ENCODE results near the gene CCDC3. TPM values are rescaled to one million over a fixed set of nuclear protein-coding genes. Genes with fewer than 3 reads are reported as not detected.

The CCDC3 gene
- polyA plus RNA-seq, 1 of the 3 experiments (the other 2 are of a cell fraction), result 0.02 TPM

DNA sequence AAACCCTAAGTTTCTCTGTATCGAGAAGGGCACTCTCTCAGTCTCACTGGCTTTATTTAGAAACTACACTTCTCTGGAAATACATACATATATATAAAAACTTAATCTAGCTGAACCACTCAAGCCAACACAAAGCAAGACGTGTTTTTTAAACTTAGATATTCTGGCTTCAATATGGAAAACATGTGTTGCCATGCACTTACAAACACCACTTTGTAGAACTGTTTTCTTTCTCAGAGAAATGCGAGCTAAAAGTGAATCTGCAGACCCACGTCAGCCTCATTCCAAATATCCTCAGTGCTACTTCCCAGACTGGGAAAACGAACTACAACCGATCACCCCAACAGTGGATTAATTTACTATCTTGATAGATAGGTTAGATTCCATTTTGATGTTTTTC is 1.7 kb downstream of the CCDC3 start (continued):
- no peak for TF ChIP-seq SMC3 (IDR thresholded peaks at IDR 0.05; ENCODE audit: low read depth, low read length)

DNA sequence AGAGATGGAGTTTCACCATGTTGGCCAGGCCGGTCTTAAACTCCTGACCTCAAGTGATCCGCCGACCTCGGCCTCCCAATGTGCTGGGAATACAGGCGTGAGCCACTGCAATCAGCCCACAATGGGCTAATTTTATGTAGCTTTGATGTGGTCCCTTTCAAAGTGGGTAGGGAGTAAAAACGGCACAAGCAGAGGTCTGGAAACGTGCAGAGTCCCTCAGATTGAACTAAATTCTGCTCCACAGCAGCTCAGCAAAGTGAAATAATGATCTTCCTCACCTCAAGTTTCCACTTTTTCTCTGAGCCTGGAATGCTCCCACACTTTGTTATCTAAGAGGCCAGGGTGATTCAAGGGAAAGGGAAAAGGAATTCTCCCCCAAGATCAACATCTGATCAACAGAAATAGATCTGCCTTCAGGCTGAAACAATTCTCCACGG is 6.1 kb downstream of the CCDC3 start:
- Histone ChIP-seq H3F3A (replicated peaks; ENCODE audit: insufficient read depth) (no peaks in the 10 kb centered on the region), H3K9me2 (no peaks in the 10 kb centered on the region), H3K27ac (ENCODE audit: low read depth in 2 of 2, low read length in 1 of 2) (no peak overlapping the region), H3K36me3 (replicated peaks in 1 of 2; ENCODE audit: control insufficient read depth in 1 of 2, insufficient read depth in 2 of 2, low read length in 1 of 2) (no peaks in the 10 kb centered on the region), H3K9me3 (no peaks in the 10 kb centered on the region), H4K20me1 (ENCODE audit: insufficient read depth) (no peaks in the 10 kb centered on the region), H3K79me2 (ENCODE audit: insufficient read depth) (no peaks in the 10 kb centered on the region), H3K9ac (no peak overlapping the region), H3K4me2 (no peak overlapping the region), H3K27me3 (ENCODE audit: insufficient read depth) (no peaks in the 10 kb centered on the region; the same call in 1 of the 2 replicates), H2AFZ (ENCODE audit: low read depth) (no peak overlapping the region), H3K4me1 (ENCODE audit: control insufficient read depth in 1 of 2, insufficient read depth in 2 of 2, low read depth in 1 of 2, low read length in 1 of 2) (no peaks in the 10 kb centered on the region), H3K4me3 (ENCODE audit: low read depth in 2 of 2, low read length in 1 of 2) (no peak overlapping the region)
- TF ChIP-seq, protein P1, sequence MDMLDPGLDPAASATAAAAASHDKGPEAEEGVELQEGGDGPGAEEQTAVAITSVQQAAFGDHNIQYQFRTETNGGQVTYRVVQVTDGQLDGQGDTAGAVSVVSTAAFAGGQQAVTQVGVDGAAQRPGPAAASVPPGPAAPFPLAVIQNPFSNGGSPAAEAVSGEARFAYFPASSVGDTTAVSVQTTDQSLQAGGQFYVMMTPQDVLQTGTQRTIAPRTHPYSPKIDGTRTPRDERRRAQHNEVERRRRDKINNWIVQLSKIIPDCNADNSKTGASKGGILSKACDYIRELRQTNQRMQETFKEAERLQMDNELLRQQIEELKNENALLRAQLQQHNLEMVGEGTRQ (IDR thresholded peaks at IDR 0.05; ENCODE audit: borderline replicate concordance, low read depth, low read length), result no peak
- TF ChIP-seq NFIC (IDR thresholded peaks at IDR 0.05; ENCODE audit: borderline replicate concordance) (no peak), TCF12 (IDR thresholded peaks at IDR 0.05) (no peak), YY1 (IDR thresholded peaks at IDR 0.05; ENCODE audit: low read depth) (no peak), TEAD4 (IDR thresholded peaks at IDR 0.05; ENCODE audit: borderline replicate concordance, insufficient read depth) (no peak), CHD2 (IDR thresholded peaks at IDR 0.05; ENCODE audit: low read length, partially characterized antibody) (no peak), MEF2A (IDR thresholded peaks at IDR 0.05; ENCODE audit: borderline replicate concordance, low read depth) (no peak), FOXJ3 (CRISPR knock-in tag; IDR thresholded peaks at IDR 0.05) (no peak), FOSL2 (IDR thresholded peaks at IDR 0.05; ENCODE audit: borderline replicate concordance, low read depth) (no peak), GABPA (IDR thresholded peaks at IDR 0.05; ENCODE audit: low read depth) (no peak), SIN3A (IDR thresholded peaks at IDR 0.05; ENCODE audit: borderline replicate concordance, low read depth, low read length) (no peak)
- TF ChIP-seq, protein P2, sequence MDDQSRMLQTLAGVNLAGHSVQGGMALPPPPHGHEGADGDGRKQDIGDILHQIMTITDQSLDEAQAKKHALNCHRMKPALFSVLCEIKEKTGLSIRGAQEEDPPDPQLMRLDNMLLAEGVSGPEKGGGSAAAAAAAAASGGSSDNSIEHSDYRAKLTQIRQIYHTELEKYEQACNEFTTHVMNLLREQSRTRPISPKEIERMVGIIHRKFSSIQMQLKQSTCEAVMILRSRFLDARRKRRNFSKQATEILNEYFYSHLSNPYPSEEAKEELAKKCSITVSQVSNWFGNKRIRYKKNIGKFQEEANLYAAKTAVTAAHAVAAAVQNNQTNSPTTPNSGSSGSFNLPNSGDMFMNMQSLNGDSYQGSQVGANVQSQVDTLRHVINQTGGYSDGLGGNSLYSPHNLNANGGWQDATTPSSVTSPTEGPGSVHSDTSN (IDR thresholded peaks at IDR 0.05), result no peak
- TF ChIP-seq, protein P3, sequence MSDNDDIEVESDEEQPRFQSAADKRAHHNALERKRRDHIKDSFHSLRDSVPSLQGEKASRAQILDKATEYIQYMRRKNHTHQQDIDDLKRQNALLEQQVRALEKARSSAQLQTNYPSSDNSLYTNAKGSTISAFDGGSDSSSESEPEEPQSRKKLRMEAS (IDR thresholded peaks at IDR 0.05; ENCODE audit: low read depth), result no peak
- TF ChIP-seq, protein P4, sequence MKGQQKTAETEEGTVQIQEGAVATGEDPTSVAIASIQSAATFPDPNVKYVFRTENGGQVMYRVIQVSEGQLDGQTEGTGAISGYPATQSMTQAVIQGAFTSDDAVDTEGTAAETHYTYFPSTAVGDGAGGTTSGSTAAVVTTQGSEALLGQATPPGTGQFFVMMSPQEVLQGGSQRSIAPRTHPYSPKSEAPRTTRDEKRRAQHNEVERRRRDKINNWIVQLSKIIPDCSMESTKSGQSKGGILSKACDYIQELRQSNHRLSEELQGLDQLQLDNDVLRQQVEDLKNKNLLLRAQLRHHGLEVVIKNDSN (IDR thresholded peaks at IDR 0.05; ENCODE audit: borderline replicate concordance, low read depth), result no peak
- TF ChIP-seq, protein P5, sequence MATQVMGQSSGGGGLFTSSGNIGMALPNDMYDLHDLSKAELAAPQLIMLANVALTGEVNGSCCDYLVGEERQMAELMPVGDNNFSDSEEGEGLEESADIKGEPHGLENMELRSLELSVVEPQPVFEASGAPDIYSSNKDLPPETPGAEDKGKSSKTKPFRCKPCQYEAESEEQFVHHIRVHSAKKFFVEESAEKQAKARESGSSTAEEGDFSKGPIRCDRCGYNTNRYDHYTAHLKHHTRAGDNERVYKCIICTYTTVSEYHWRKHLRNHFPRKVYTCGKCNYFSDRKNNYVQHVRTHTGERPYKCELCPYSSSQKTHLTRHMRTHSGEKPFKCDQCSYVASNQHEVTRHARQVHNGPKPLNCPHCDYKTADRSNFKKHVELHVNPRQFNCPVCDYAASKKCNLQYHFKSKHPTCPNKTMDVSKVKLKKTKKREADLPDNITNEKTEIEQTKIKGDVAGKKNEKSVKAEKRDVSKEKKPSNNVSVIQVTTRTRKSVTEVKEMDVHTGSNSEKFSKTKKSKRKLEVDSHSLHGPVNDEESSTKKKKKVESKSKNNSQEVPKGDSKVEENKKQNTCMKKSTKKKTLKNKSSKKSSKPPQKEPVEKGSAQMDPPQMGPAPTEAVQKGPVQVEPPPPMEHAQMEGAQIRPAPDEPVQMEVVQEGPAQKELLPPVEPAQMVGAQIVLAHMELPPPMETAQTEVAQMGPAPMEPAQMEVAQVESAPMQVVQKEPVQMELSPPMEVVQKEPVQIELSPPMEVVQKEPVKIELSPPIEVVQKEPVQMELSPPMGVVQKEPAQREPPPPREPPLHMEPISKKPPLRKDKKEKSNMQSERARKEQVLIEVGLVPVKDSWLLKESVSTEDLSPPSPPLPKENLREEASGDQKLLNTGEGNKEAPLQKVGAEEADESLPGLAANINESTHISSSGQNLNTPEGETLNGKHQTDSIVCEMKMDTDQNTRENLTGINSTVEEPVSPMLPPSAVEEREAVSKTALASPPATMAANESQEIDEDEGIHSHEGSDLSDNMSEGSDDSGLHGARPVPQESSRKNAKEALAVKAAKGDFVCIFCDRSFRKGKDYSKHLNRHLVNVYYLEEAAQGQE (IDR thresholded peaks at IDR 0.05; ENCODE audit: low read depth, low read length), result no peak
- TF ChIP-seq, protein P6, sequence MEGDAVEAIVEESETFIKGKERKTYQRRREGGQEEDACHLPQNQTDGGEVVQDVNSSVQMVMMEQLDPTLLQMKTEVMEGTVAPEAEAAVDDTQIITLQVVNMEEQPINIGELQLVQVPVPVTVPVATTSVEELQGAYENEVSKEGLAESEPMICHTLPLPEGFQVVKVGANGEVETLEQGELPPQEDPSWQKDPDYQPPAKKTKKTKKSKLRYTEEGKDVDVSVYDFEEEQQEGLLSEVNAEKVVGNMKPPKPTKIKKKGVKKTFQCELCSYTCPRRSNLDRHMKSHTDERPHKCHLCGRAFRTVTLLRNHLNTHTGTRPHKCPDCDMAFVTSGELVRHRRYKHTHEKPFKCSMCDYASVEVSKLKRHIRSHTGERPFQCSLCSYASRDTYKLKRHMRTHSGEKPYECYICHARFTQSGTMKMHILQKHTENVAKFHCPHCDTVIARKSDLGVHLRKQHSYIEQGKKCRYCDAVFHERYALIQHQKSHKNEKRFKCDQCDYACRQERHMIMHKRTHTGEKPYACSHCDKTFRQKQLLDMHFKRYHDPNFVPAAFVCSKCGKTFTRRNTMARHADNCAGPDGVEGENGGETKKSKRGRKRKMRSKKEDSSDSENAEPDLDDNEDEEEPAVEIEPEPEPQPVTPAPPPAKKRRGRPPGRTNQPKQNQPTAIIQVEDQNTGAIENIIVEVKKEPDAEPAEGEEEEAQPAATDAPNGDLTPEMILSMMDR (IDR thresholded peaks at IDR 0.05), result no peak
- DNase-seq, result no peak
- CTCF ChIA-PET, result interaction anchor here (1.0 kb wide), 1 partner anchor 41 kb away, joined by 3 read pairs; no protein-coding TSS in a partner anchor
- WGBS (ENCODE audit: low lambda C conversion rate), result 55% methylated on average over 8 of the region's 8 CpGs
- POLR2A ChIA-PET, result no interaction called here

Data from SK-N-SH (cell line).